GM12872 (cell line): ENCODE data around the gene SH3GL3.

Experiments used
- TF ChIP-seq, protein P1 (sequence below): IDR thresholded peaks from 3 replicates; pipeline ENCODE4 v1.5.1; 2011; ENCODE audit warnings: low read depth, mild to moderate bottlenecking, low read length, moderate library complexity; ENCODE audit not compliant: insufficient read depth

SH3GL3 gene

DNA sequence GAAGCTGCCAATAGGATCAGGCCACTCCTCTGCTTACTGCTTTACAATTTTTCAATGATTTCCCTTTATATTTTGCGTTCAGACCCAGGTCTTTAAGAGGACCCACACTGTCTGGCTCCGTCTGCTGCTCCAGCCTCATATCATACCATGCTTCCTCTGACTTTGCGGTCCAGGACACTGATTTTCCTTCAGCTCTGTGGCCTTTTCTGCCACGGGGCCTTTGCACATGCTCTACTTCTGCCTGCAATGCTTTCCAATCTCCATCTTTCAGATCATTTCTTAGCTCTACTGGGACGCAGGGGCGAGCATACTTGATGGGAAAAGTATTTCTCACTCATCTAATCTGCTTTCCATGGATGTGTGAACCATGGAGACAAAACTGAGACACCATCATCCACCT lies 23.0 kb upstream of the SH3GL3 start:
- TF ChIP-seq, protein P1, sequence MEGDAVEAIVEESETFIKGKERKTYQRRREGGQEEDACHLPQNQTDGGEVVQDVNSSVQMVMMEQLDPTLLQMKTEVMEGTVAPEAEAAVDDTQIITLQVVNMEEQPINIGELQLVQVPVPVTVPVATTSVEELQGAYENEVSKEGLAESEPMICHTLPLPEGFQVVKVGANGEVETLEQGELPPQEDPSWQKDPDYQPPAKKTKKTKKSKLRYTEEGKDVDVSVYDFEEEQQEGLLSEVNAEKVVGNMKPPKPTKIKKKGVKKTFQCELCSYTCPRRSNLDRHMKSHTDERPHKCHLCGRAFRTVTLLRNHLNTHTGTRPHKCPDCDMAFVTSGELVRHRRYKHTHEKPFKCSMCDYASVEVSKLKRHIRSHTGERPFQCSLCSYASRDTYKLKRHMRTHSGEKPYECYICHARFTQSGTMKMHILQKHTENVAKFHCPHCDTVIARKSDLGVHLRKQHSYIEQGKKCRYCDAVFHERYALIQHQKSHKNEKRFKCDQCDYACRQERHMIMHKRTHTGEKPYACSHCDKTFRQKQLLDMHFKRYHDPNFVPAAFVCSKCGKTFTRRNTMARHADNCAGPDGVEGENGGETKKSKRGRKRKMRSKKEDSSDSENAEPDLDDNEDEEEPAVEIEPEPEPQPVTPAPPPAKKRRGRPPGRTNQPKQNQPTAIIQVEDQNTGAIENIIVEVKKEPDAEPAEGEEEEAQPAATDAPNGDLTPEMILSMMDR = no peak

DNA sequence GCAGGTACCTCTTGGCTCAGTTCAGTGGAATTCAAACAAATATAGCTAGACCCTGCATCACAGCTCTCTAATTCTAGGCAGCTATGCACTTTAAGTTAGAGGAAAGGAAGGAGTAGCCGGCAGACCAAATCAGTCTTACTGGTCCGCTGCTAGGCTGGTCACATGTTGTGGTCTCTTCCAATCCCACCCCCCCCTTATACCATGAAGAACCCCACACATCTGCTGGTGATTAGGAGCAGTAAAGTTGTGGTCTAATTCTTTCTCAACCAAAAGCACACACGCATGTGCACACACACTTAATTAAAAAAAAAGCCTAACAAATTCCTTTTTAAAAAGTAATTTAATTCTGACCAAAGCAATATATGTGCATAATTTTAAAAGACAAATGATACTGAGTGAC lies 16.7 kb upstream of the SH3GL3 start:
- TF ChIP-seq, protein P1 = no peak

DNA sequence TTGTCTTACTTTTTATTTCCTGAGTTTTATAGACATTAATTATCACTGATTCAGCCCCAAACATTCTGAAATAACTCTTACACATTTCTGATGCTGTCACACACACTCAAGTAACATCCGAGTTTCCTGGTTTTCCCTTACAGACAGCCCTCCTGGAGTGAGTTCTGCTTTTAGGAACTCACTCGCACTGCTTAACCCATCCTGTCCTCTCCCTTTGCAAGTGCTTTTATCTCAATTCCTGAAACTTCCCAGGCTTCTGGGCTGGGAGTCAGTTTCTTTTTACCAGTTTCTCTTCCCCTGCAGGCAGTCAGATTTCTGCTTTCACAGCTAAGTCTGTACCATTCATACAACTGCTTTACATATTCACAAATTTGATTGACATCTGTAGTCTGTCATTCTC lies 15.6 kb upstream of the SH3GL3 start:
- TF ChIP-seq, protein P1 = no peak

DNA sequence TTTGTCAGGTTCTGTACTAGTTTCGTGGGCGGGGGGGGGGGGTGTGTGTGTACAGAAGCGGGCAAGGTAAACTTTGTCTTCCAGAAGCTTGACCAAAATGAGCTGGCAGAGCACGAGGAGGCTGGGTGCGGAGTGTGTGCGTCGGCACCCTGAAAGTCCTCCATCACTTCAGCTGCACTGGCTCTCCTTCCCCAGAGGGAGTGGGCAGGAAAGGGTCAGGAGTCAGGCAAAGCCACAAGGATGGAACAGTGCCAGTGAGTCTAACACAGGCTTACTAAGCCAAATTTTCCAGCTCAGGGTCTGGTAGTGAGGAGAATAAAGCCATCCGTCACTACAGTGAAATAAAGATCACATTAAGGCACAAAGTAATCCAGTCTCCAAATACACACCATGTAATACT lies 11.9 kb upstream of the SH3GL3 start:
- TF ChIP-seq, protein P1 = no peak

DNA sequence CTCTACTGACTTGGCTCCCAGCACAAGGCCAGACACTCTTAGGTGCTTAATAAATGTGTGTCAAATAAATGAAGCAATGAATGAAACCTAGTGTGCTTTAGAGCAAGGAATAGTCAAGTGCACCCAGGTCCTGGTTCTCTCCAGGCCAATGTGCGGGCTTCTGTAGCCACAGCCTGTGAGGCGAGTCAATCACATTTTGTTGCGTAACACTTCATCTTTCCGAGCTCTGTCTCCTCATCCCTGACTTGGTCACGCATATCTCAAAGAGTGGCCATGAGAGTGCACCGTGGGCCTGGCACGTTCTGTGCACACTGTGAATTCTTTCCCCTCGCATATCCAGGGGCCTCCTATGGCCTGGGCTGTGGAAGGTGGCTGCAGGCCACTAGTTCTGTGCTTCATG lies 11.4 kb upstream of the SH3GL3 start:
- TF ChIP-seq, protein P1 = no peak

DNA sequence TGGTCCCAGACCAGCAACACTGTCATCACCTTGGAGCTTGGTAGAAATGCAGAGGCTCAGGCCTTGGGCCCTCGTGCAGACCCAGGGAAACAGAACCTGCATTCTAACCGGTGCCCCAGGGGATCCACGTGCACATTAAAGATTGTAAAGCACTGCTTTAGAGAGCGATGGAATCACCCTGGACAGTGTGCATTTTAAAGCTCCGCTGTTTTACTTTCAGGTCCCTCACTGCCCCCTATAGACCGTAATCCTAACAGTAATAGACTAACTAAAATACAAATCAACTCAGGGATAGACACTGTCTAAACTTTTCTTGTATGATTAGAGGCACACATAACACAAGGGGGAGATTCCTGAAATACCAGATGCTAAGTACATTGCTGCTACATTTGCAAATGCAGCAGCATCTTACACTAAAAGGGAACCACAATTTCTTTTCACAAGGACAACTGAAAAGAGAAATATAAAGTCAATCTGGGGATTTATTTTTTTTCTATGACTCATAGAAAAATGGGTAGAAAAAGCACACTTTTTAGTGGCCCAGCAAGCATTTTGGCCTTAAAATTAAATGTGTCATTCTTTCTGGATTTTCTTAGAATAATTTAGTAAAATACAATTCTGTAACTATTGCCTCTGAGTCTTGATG lies 10.5 kb upstream of the SH3GL3 start:
- TF ChIP-seq, protein P1 = peak; percentile 18; the same call in 1 of the 3 replicates

DNA sequence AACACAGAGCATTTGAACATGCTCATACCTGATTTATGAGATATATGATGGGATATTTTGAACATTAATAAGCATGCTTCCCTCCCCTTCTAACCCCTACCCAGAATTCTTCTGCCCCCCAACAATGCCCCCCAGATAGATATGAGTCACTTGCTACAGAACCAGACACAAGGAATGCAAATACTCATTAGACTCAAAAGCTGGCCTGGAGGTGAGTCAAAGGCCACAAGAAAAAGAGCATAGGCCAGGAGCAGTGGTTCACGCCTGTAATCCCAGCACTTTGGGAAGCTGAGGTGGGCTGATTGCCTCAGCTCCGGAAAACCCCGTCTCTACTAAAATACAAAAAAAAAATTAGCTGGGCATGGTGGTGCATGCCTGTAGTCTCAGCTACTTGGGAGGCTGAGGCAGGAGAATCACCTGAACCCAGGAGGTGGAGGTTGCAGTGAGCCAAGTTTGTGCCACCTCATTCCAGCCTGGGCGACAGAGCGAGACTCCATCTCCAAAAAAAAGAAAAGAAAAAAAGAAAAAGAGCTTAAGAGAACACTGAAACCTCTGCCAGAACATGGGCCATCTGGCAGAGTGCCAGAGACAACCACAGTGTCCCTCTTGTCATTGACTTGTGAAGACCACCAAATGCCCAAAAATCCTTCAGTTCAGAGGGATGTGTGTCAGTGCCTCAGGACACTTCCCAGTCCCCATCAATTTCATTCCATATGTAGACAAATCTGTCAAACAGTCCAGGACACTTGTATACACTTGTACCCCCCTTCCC lies 3.9 kb upstream of the SH3GL3 start:
- TF ChIP-seq, protein P1 = no peak
